GM12864 (cell line): ENCODE measurements around the gene MRE11.
"Not testable (repeated sequence)": the region's sequence is repeated elsewhere in the genome, so short reads cannot be mapped to it uniquely, and the experiment has no call there.

Experiments used
- DNase-seq: peaks from one replicate; pipeline ENCODE4 v3.0.0-alpha.2; 2011; ENCODE audit warnings: low read depth
- H3K4me3 ChIP-seq: 2 replicates; pipeline ENCODE4 v1.5.1; 2011; ENCODE audit warnings: mild to moderate bottlenecking, low read depth, low read length, control low read depth
- CTCF ChIP-seq: IDR thresholded peaks from 2 replicates; pipeline ENCODE4 v1.5.1; 2011; ENCODE audit warnings: low read depth, mild to moderate bottlenecking, moderate library complexity, low read length, control low read depth, inconsistent platforms; ENCODE audit errors: missing control alignments

The MRE11 gene

GRCh38 chr11:94401773-94402265, 91.8 kb downstream of the MRE11 start:
- no peak for TF ChIP-seq CTCF
- no peak overlapping the region for H3K4me3 ChIP-seq
- no peak for DNase-seq

GRCh38 chr11:94400839-94401772, 92.5 kb downstream of the MRE11 start, which contains the start of gene GPR83:
TSS of gene GPR83 (minus strand) at chr11:94401419. CDS start at chr11:94401247, 172 bp downstream.
- no peak for TF ChIP-seq CTCF
- DNase-seq = no peak
- no peak within 1 kb of the TSS for H3K4me3 ChIP-seq

- no peak for DNase-seq
Observed at GRCh38 chr11:94400457-94400838, 93.2 kb downstream of the MRE11 start.

GRCh38 chr11:94400050-94400449, 93.6 kb downstream of the MRE11 start:
- no peak for DNase-seq
- H3K4me3 ChIP-seq = no peak overlapping the region
- no peak for TF ChIP-seq CTCF

More at GRCh38 chr11:94400457-94400838, 93.2 kb downstream of the MRE11 start:
- no peak for TF ChIP-seq CTCF
- no peak overlapping the region for H3K4me3 ChIP-seq

- DNase-seq = no peak
- no peak overlapping the region for H3K4me3 ChIP-seq
- no peak for TF ChIP-seq CTCF
Observed at GRCh38 chr11:94398101-94398500, 95.5 kb downstream of the MRE11 start.

GRCh38 chr11:94396282-94396681, 97.4 kb downstream of the MRE11 start:
- TF ChIP-seq CTCF = no peak
- no peak overlapping the region for H3K4me3 ChIP-seq
- DNase-seq = no peak

GRCh38 chr11:94391937-94392336, 101.7 kb downstream of the MRE11 start:
- not testable (repeated sequence) for H3K4me3 ChIP-seq, DNase-seq
